Measurements from ENCODE around the gene PLCB3. TPM values are rescaled to one million over a fixed set of nuclear protein-coding genes. Genes with fewer than 3 reads are reported as not detected.
A peak's percentile ranks its signal among the peaks of the same experiment; 100 is the strongest.

The PLCB3 gene
- total RNA-seq, 5 donors from 2014 or later (not counting 1 experiment from before 2014, with no cell fraction given): 3.6 to 14.9 (median 11.2) TPM

- Mint-ChIP-seq H3K27ac (no peak overlapping the region), H3K9me3 (no peaks in the 10 kb centered on the region), H3K4me3 (no peak overlapping the region), H3K27me3 (no peaks in the 10 kb centered on the region), H3K4me1 (peaks cover 4 to 6% (median 5%) of the 10 kb centered on the region in 3 donors), H3K36me3 (peaks cover 6% of the 10 kb centered on the region)
- H3K4me1 ChIP-seq (ENCODE audit: control insufficient read depth in 1 of 2, extremely low read depth in 1 of 2, insufficient read depth in 2 of 2, low read length in 2 of 2): peaks cover 0 to 13% of the 10 kb centered on the region in 2 experiments
- no peaks in the 10 kb centered on the region for H3K9me3 ChIP-seq
- H3K36me3 ChIP-seq (ENCODE audit: control insufficient read depth in 2 of 2, extremely low read depth in 1 of 2, insufficient read depth in 1 of 2, low read length in 1 of 2): peaks cover 6 to 18% of the 10 kb centered on the region in 2 donors
- no peak overlapping the region for H3K4me3 ChIP-seq (ENCODE audit: control insufficient read depth in 1 of 2, extremely low read depth in 1 of 2, low read length in 1 of 2)
- CTCF ChIA-PET: no interaction called here
- ATAC-seq (replicated peaks in 1 of 4): no peak
- H3K27ac ChIP-seq (ENCODE audit: low read length): no peak overlapping the region
- no peak for DNase-seq
- H3K27me3 ChIP-seq (replicated peaks in 1 of 2; ENCODE audit: control insufficient read depth in 2 of 2, extremely low read depth in 1 of 2, insufficient read depth in 2 of 2, low read length in 1 of 2): no peaks in the 10 kb centered on the region
- POLR2A ChIA-PET: no interaction called here
- no CpG with 5 or more reads among the region's 2 CpGs for WGBS (ENCODE audit: insufficient coverage)
Observed at GRCh38 chr11:64275841-64276240, 24.5 kb downstream of the PLCB3 start.

DNA sequence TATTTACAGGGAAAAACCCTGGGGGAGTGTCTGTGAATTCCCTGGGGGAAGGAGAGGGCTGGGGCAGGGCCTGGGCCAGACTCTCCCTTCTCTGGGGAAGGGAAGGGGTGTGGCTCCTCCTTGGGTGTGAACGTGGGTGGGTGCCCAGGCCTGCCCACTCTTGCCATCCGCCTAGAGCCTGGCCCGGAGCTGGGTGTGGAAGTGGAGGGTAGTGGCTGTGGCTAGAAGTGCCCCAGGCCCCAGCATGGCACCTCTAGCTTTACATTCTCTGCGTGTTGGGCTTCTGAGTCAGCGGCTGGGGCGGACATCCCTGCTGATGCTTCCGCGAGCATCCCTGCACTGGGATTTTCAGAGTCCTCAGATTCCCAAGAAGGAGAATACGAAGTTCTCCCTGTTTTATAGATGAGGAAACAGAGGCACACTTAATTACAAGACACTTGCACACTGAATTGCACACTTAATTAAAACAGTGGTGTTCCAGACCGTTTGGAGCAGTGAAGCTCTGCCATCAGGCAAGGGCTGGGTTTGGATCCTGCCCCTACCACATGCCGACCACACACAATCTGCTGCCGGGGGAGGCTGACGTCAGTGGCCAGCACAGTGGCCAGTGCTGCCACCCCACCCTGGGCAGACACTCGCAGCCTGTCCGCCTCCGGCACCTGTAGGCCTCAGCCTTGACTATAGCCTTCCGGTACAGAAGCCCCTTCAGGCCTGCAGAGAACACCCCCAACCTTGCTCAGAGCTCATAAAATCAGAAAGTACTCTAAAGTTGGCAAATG, 25.5 kb downstream of the PLCB3 start:
- ChIA-PET POLR2A (no interaction called here), CTCF (interaction anchor here in 1 of 2 donors (0.6 kb wide), 1 partner anchor 129 kb away, joined by 3 read pairs; no protein-coding TSS in a partner anchor)
- H3K4me3 Mint-ChIP-seq: no peak overlapping the region
- H3K27me3 Mint-ChIP-seq: no peaks in the 10 kb centered on the region
- H3K4me1 ChIP-seq (ENCODE audit: control insufficient read depth in 1 of 2, extremely low read depth in 1 of 2, insufficient read depth in 2 of 2, low read length in 2 of 2): peaks cover 0 to 7% of the 10 kb centered on the region in 2 experiments
- no peaks in the 10 kb centered on the region for H3K9me3 ChIP-seq
- H3K36me3 ChIP-seq (ENCODE audit: control insufficient read depth in 2 of 2, extremely low read depth in 1 of 2, insufficient read depth in 1 of 2, low read length in 1 of 2): peaks cover 6 to 18% of the 10 kb centered on the region in 2 donors
- DNase-seq (no peak), ATAC-seq (replicated peaks in 1 of 4) (no peak)
- peaks cover 2 to 8% (median 6%) of the 10 kb centered on the region in 3 donors for H3K4me1 Mint-ChIP-seq
- H3K4me3 ChIP-seq (ENCODE audit: control insufficient read depth in 1 of 2, extremely low read depth in 1 of 2, low read length in 1 of 2): no peak overlapping the region
- peaks cover 11% of the 10 kb centered on the region for H3K36me3 Mint-ChIP-seq
- no peaks in the 10 kb centered on the region for H3K27me3 ChIP-seq (replicated peaks in 1 of 2; ENCODE audit: control insufficient read depth in 2 of 2, extremely low read depth in 1 of 2, insufficient read depth in 2 of 2, low read length in 1 of 2)
- 95% methylated on average over 16 of the region's 17 CpGs for WGBS (ENCODE audit: insufficient coverage)
- no peak overlapping the region for H3K27ac Mint-ChIP-seq
- H3K9me3 Mint-ChIP-seq: no peaks in the 10 kb centered on the region
- H3K27ac ChIP-seq (ENCODE audit: low read length): no peak overlapping the region

GRCh38 chr11:64278576-64279190, 27.4 kb downstream of the PLCB3 start:
- Histone ChIP-seq H3K27ac (ENCODE audit: low read length) (no peak overlapping the region), H3K36me3 (ENCODE audit: control insufficient read depth in 2 of 2, extremely low read depth in 1 of 2, insufficient read depth in 1 of 2, low read length in 1 of 2) (peaks cover 2 to 25% of the 10 kb centered on the region in 2 donors), H3K4me3 (ENCODE audit: control insufficient read depth in 1 of 2, extremely low read depth in 1 of 2, low read length in 1 of 2) (no peak overlapping the region), H3K9me3 (no peaks in the 10 kb centered on the region), H3K27me3 (replicated peaks in 1 of 2; ENCODE audit: control insufficient read depth in 2 of 2, extremely low read depth in 1 of 2, insufficient read depth in 2 of 2, low read length in 1 of 2) (no peaks in the 10 kb centered on the region), H3K4me1 (ENCODE audit: control insufficient read depth in 1 of 2, extremely low read depth in 1 of 2, insufficient read depth in 2 of 2, low read length in 2 of 2) (peaks cover 0 to 12% of the 10 kb centered on the region in 2 experiments)
- Mint-ChIP-seq H3K27me3 (no peaks in the 10 kb centered on the region), H3K4me3 (no peak overlapping the region), H3K36me3 (peaks cover 11% of the 10 kb centered on the region), H3K4me1 (peaks cover 10 to 14% (median 13%) of the 10 kb centered on the region in 3 donors), H3K9me3 (no peaks in the 10 kb centered on the region), H3K27ac (no peak overlapping the region)
- no peak for DNase-seq
- CTCF ChIA-PET: interaction anchor here (0.7 to 0.9 kb wide), 2 partner anchors 69 to 93 kb away, joined by 4 read pairs; partner anchors contain the start of gene STIP1 (in 1 of the 2)
- POLR2A ChIA-PET: no interaction called here
- WGBS (ENCODE audit: insufficient coverage): 87% methylated on average over 4 of the region's 8 CpGs
- no peak for ATAC-seq (replicated peaks in 1 of 4)

GRCh38 chr11:64281957-64282770, 30.8 kb downstream of the PLCB3 start:
- Histone ChIP-seq H3K4me1 (ENCODE audit: control insufficient read depth in 1 of 2, extremely low read depth in 1 of 2, insufficient read depth in 2 of 2, low read length in 2 of 2) (peaks cover 4 to 37% of the 10 kb centered on the region in 2 experiments), H3K27ac (ENCODE audit: low read length) (no peak overlapping the region), H3K4me3 (ENCODE audit: control insufficient read depth in 1 of 2, extremely low read depth in 1 of 2, low read length in 1 of 2) (no peak overlapping the region), H3K9me3 (no peaks in the 10 kb centered on the region), H3K36me3 (ENCODE audit: control insufficient read depth in 2 of 2, extremely low read depth in 1 of 2, insufficient read depth in 1 of 2, low read length in 1 of 2) (peaks cover under 1 to 14% of the 10 kb centered on the region in 2 donors), H3K27me3 (replicated peaks in 1 of 2; ENCODE audit: control insufficient read depth in 2 of 2, extremely low read depth in 1 of 2, insufficient read depth in 2 of 2, low read length in 1 of 2) (no peaks in the 10 kb centered on the region)
- ChIA-PET CTCF (interaction anchor here (0.9 to 1.5 kb wide), 2 partner anchors 10 to 19 kb away, joined by 4 read pairs; no protein-coding TSS in a partner anchor), POLR2A (no interaction called here)
- peaks cover 11% of the 10 kb centered on the region for H3K36me3 Mint-ChIP-seq
- peaks cover 19 to 27% (median 25%) of the 10 kb centered on the region in 3 donors for H3K4me1 Mint-ChIP-seq
- ATAC-seq (replicated peaks in 1 of 4): no peak
- H3K4me3 Mint-ChIP-seq: no peak overlapping the region
- WGBS (ENCODE audit: insufficient coverage): 100% methylated on average over 4 of the region's 22 CpGs
- no peak for DNase-seq
- H3K27me3 Mint-ChIP-seq: no peaks in the 10 kb centered on the region
- no peaks in the 10 kb centered on the region for H3K9me3 Mint-ChIP-seq
- no peak overlapping the region for H3K27ac Mint-ChIP-seq

GRCh38 chr11:64283092-64283491, 31.8 kb downstream of the PLCB3 start:
- Mint-ChIP-seq H3K4me3 (peak overlapping the region; percentile 34 to 86 (median 84)), H3K27ac (no peak overlapping the region), H3K9me3 (no peaks in the 10 kb centered on the region), H3K27me3 (no peaks in the 10 kb centered on the region), H3K36me3 (peaks cover 11% of the 10 kb centered on the region), H3K4me1 (peaks cover 19 to 27% (median 25%) of the 10 kb centered on the region in 3 donors)
- Histone ChIP-seq H3K9me3 (no peaks in the 10 kb centered on the region), H3K4me1 (ENCODE audit: control insufficient read depth in 1 of 2, extremely low read depth in 1 of 2, insufficient read depth in 2 of 2, low read length in 2 of 2) (peaks cover 4 to 37% of the 10 kb centered on the region in 2 experiments), H3K4me3 (ENCODE audit: control insufficient read depth in 1 of 2, extremely low read depth in 1 of 2, low read length in 1 of 2) (no peak overlapping the region), H3K27ac (ENCODE audit: low read length) (no peak overlapping the region), H3K27me3 (replicated peaks in 1 of 2; ENCODE audit: control insufficient read depth in 2 of 2, extremely low read depth in 1 of 2, insufficient read depth in 2 of 2, low read length in 1 of 2) (no peaks in the 10 kb centered on the region), H3K36me3 (ENCODE audit: control insufficient read depth in 2 of 2, extremely low read depth in 1 of 2, insufficient read depth in 1 of 2, low read length in 1 of 2) (peaks cover 0 to 12% of the 10 kb centered on the region in 2 donors)
- DNase-seq (no peak), ATAC-seq (replicated peaks in 1 of 4) (no peak)
- 96% methylated on average over 3 of the region's 3 CpGs for WGBS (ENCODE audit: insufficient coverage)
- ChIA-PET CTCF (interaction anchor here (0.5 to 3.7 kb wide), 4 partner anchors 11 to 34 kb away, joined by 4 to 16 read pairs (median 4); no protein-coding TSS in a partner anchor), POLR2A (interaction anchor here (0.5 to 1.3 kb wide), 4 partner anchors 11 to 106 kb away, joined by 3 to 6 read pairs (median 4); no protein-coding TSS in a partner anchor)

Measured in T-cell (primary cell).